GM12864 (cell line): ENCODE data around the gene DYRK1B.

Experiments used
- DNase-seq: peaks from one replicate; pipeline ENCODE4 v3.0.0-alpha.2; 2011; ENCODE audit warnings: low read depth
- H3K4me3 ChIP-seq: 2 replicates; pipeline ENCODE4 v1.5.1; 2011; ENCODE audit warnings: mild to moderate bottlenecking, low read depth, low read length, control low read depth
- CTCF ChIP-seq: IDR thresholded peaks from 2 replicates; pipeline ENCODE4 v1.5.1; 2011; ENCODE audit warnings: low read depth, mild to moderate bottlenecking, moderate library complexity, low read length, control low read depth, inconsistent platforms; ENCODE audit errors: missing control alignments

Gene DYRK1B

GRCh38 chr19:39874404-39874803, 40.4 kb upstream of the DYRK1B start:
- no peak for DNase-seq
- no peak overlapping the region for H3K4me3 ChIP-seq
- no peak for TF ChIP-seq CTCF

DNA sequence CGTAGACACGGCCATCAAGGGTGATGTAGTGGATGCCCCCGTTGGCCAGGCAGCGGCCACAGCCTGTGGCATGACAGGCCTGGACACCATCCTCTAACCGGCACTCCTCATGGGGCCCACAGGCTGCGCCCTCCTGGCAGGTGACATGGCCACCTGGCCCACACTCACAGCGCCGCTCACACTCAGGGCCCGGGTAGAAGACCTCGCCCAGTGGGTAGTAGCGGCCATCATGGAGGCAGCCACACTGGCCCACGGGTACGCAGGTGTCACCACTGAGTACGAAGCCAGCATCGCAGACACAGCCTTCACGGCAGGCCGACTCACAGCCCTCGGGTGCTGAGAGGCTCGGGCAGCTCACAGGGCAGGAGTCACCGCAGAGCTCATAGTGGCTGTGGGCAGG, 39.4 kb upstream of the DYRK1B start:
- no peak for TF ChIP-seq CTCF
- H3K4me3 ChIP-seq, result no peak overlapping the region
- no peak for DNase-seq

GRCh38 chr19:39871886-39872866, 38.2 kb upstream of the DYRK1B start:
- no peak for TF ChIP-seq CTCF
- H3K4me3 ChIP-seq, result no peak overlapping the region
- DNase-seq, result no peak

- no peak for TF ChIP-seq CTCF
- H3K4me3 ChIP-seq, result no peak overlapping the region
- no peak for DNase-seq
Measured at GRCh38 chr19:39871362-39871761, 37.4 kb upstream of the DYRK1B start.

- TF ChIP-seq CTCF, result no peak
- H3K4me3 ChIP-seq, result no peak overlapping the region
- DNase-seq, result no peak
Measured at GRCh38 chr19:39870171-39870971, 36.4 kb upstream of the DYRK1B start.

DNA sequence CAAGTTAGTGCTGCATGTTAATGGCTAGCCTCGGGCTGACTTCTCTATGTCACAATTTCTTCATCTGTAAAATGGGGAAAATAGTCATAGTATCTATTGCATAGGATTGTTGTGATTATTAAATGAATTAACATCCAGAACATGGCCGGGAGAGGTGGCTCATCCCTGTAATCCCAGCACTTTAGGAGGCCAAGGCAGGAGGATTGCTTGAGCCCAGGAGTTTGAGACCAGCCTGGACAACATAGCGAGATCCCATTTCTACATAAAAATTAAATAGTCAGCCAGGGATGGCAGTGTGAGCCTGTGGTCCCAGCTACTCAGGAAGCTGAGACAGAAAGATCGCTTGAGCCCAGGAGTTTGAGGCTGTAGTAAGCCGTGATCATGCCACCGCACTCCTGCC, 34.0 kb upstream of the DYRK1B start:
- no peak for TF ChIP-seq CTCF
- DNase-seq, result no peak
- H3K4me3 ChIP-seq, result no peak overlapping the region
